Measurements from ENCODE around the gene SMOC1. TPM values are rescaled to one million over a fixed set of nuclear protein-coding genes. Genes with fewer than 3 reads are reported as not detected.

Gene SMOC1
- total and polyA plus RNA-seq, 2 of the 8 experiments (the other 6 are each of a cell fraction or from before 2014, with no cell fraction given): 1.6 to 2.4 TPM

DNA sequence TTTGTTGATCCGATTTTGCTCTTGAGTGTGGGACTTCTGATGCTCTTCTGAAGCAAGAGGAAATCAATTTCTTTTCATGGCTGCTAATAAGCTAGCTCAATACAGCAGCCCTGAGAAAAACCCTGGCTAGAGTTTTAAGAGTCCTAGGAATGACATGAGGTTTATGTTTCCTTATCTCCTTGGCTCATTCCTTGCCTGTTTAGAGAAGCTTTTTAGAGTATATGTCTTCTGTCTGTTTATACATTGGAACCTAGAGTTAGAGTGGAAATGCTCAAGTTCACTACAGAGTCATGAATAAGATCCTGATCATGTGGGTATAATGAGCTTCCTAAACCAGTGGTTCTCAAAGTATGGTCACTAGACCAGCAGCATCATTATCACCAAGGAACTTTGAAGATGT is 34.5 kb downstream of the SMOC1 start:
- CTCF ChIA-PET (ENCODE audit: partially characterized antibody): interaction anchor here (0.7 to 2.3 kb wide), 6 partner anchors 10 to 622 kb away, joined by 3 to 9 read pairs (median 6); no protein-coding TSS in a partner anchor
- FAIRE-seq: no peak
- no peak overlapping the region for H4K5ac ChIP-seq (ENCODE audit: insufficient read length, low read depth, low read length)

More for the DNA sequence above, 34.5 kb downstream of the SMOC1 start:
- H3K14ac ChIP-seq (ENCODE audit: insufficient read length): no peak overlapping the region
- H3K4me2 ChIP-seq (ENCODE audit: insufficient read depth in 1 of 2, low read depth in 2 of 2, low read length in 2 of 2): no peak overlapping the region
- no peaks in the 10 kb centered on the region for H3K79me1 ChIP-seq (ENCODE audit: low read depth, low read length)
- H3K23ac ChIP-seq (ENCODE audit: insufficient read length): no peak overlapping the region
- no peaks in the 10 kb centered on the region; a peak in 1 of 7 replicates for H3K27me3 ChIP-seq (replicated peaks in 1 of 4; ENCODE audit: control insufficient read depth in 3 of 4, extremely low read depth in 1 of 4, insufficient read depth in 3 of 4, low read length in 3 of 4)
- H2BK5ac ChIP-seq (ENCODE audit: low read depth, low read length): no peak overlapping the region
- H3K23me2 ChIP-seq (ENCODE audit: low read depth, low read length): no peaks in the 10 kb centered on the region
- H3K36me3 ChIP-seq (ENCODE audit: control insufficient read depth in 2 of 4, insufficient read depth in 4 of 4, low read length in 3 of 4): no peaks in the 10 kb centered on the region
- H3K18ac ChIP-seq (ENCODE audit: extremely low read depth, low read length): no peak overlapping the region
- WGBS, 2 experiments (ENCODE audit: extremely low coverage in 1 of 2, insufficient coverage in 1 of 2, insufficient read length in 1 of 2, insufficient replicate concordance in 2 of 2, low coverage in 1 of 2, low lambda C conversion rate in 2 of 2, missing lambda C conversion rate in 1 of 2): 85% methylated on average over 1 of the region's 1 CpG; no CpG with 5 or more reads in 1 of the 2 experiments
- no peaks in the 10 kb centered on the region for H3K9me3 ChIP-seq (ENCODE audit: insufficient read depth in 2 of 2, low read depth in 1 of 2, low read length in 1 of 2)
- POLR2A ChIA-PET (ENCODE audit: partially characterized antibody): no interaction called here
- no peaks in the 10 kb centered on the region for H4K20me1 ChIP-seq (replicated peaks in 1 of 2; ENCODE audit: control insufficient read depth in 1 of 2, insufficient read depth in 2 of 2, low read length in 2 of 2)
- H3K27ac ChIP-seq (ENCODE audit: low read depth, low read length): no peak overlapping the region
- no peak overlapping the region for H2BK20ac ChIP-seq (ENCODE audit: low read length)
- no peak overlapping the region for H3K56ac ChIP-seq (replicated peaks; ENCODE audit: insufficient read length, low read depth, low read length)
- H3K4me1 ChIP-seq (replicated peaks in 1 of 4; ENCODE audit: control insufficient read depth in 3 of 4, insufficient read depth in 4 of 4, low read length in 3 of 4): no peaks in the 10 kb centered on the region
- H2AFZ ChIP-seq (ENCODE audit: low read length): no peak overlapping the region
- no peak overlapping the region for H4K8ac ChIP-seq (ENCODE audit: extremely low read depth, insufficient read depth, low read length)
- H2AK5ac ChIP-seq (ENCODE audit: low read depth, low read length): no peak overlapping the region
- TF ChIP-seq SUZ12 (IDR thresholded peaks at IDR 0.05; ENCODE audit: low read length): no peak
- no peak for TF ChIP-seq TAF1 (IDR thresholded peaks at IDR 0.05; ENCODE audit: low read depth, low read length)
- no peak for TF ChIP-seq PHF8 (conservative IDR thresholded peaks at IDR 0.05; ENCODE audit: low read depth, low read length)
- TF ChIP-seq GABPA (IDR thresholded peaks at IDR 0.05; ENCODE audit: borderline replicate concordance, insufficient read depth, low read length): no peak
- TF ChIP-seq, protein P1, sequence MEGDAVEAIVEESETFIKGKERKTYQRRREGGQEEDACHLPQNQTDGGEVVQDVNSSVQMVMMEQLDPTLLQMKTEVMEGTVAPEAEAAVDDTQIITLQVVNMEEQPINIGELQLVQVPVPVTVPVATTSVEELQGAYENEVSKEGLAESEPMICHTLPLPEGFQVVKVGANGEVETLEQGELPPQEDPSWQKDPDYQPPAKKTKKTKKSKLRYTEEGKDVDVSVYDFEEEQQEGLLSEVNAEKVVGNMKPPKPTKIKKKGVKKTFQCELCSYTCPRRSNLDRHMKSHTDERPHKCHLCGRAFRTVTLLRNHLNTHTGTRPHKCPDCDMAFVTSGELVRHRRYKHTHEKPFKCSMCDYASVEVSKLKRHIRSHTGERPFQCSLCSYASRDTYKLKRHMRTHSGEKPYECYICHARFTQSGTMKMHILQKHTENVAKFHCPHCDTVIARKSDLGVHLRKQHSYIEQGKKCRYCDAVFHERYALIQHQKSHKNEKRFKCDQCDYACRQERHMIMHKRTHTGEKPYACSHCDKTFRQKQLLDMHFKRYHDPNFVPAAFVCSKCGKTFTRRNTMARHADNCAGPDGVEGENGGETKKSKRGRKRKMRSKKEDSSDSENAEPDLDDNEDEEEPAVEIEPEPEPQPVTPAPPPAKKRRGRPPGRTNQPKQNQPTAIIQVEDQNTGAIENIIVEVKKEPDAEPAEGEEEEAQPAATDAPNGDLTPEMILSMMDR (IDR thresholded peaks at IDR 0.05; ENCODE audit: control extremely low read depth in 1 of 3, insufficient read depth in 1 of 3, low read depth in 1 of 3, low read length in 3 of 3): no peak
- TF ChIP-seq JUN (IDR thresholded peaks at IDR 0.05; ENCODE audit: low read depth, low read length): no peak
- TF ChIP-seq TEAD4 (IDR thresholded peaks at IDR 0.05; ENCODE audit: low read depth, low read length): no peak
- H3K4me3 ChIP-seq (ENCODE audit: extremely low read depth in 1 of 4, insufficient read depth in 2 of 4, low read depth in 3 of 4, low read length in 4 of 4): no peak overlapping the region
- no peak for DNase-seq (ENCODE audit: low read depth in 1 of 2, low spot score in 2 of 2)
- no peak overlapping the region for H3K4ac ChIP-seq (replicated peaks; ENCODE audit: insufficient read length, low read depth, low read length)
- H2BK120ac ChIP-seq (replicated peaks; ENCODE audit: low read depth, low read length): no peak overlapping the region
- H2BK12ac ChIP-seq (ENCODE audit: low read depth, low read length): no peak overlapping the region
- no peak overlapping the region for H4K91ac ChIP-seq (replicated peaks; ENCODE audit: insufficient read length, low read length)
- no peak overlapping the region for H3K9ac ChIP-seq (replicated peaks in 1 of 4; ENCODE audit: extremely low read depth in 1 of 4, low read depth in 3 of 4, low read length in 3 of 4)
- H3K79me2 ChIP-seq (ENCODE audit: control insufficient read depth in 1 of 2, insufficient read depth in 2 of 2, low read length in 2 of 2): no peaks in the 10 kb centered on the region
- H2BK15ac ChIP-seq (ENCODE audit: low read length): no peak overlapping the region

All from H1 (cell line).